Nephron (organoid): ENCODE results near the gene TIGD4.

Experiments
- H3K27ac Mint-ChIP-seq, 3 experiments: 2 replicates each; pipeline ENCODE4 v1.8.0; 2020; ENCODE audit warnings: mixed read lengths in 3 of 3, mild to moderate bottlenecking in 2 of 3, moderate library complexity in 1 of 3
- H3K27me3 Mint-ChIP-seq: 2 replicates; pipeline ENCODE4 v1.8.0; 2021; ENCODE audit warnings: low read depth, mild to moderate bottlenecking, moderate library complexity, mixed read lengths
- H3K36me3 Mint-ChIP-seq: 2 replicates; pipeline ENCODE4 v1.8.0; 2020; ENCODE audit warnings: low read depth, mixed read lengths
- H3K4me1 Mint-ChIP-seq: 2 replicates; pipeline ENCODE4 v1.8.0; 2020; ENCODE audit warnings: mixed read lengths
- H3K4me3 Mint-ChIP-seq, 3 experiments: 2 replicates each; pipeline ENCODE4 v1.8.0; 2020; ENCODE audit warnings: mild to moderate bottlenecking in 3 of 3, mixed read lengths in 3 of 3, moderate library complexity in 2 of 3
- H3K9me3 Mint-ChIP-seq: 2 replicates; pipeline ENCODE4 v1.8.0; 2020; ENCODE audit warnings: mixed read lengths
- TF ChIP-seq, protein P1 (sequence below), 3 experiments: fragments of 200-600 bp; sonication (generic); IDR thresholded peaks; one replicate each; pipeline ENCODE4 v1.5.0; 2021; ENCODE audit warnings: antibody characterized with exemption in 3 of 3; ENCODE audit not compliant: unreplicated experiment in 3 of 3

Gene TIGD4

DNA sequence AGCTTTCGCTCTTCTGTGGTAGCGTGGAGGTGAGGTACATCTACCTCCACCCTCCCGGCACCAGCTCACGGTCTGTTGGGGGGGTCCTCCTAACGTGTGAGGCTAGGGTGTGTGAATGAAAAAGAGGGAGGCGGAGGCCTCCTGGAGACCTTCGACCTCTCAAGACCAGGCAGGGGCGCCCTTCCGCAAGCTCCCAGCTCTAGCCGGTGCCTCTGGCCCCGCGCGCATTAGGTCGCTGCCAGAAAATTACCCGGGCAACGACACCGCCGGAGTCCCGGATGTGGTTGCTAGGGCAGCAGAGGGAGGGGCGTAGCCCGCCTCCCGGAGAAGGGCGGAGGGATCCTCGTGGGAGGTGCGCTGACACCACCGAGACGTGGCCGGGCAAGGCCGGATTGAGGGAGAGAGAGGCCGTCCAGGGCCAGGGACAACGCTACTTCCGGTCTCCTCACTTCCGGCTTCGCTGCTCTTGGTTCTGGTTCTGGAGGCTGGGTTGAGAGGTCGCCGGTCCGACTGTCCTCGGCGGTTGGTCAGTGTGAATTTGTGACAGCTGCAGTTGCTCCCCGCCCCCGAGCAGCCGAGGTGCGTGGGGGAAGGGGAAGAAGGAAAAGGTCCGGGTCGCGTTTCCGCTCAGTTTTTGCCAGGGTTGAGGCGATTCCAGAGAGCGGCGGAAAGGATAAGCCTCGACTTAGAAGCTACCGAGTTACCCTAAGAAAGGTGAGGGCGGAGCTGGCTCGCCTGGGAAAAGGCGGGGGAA is at the start of gene TIGD4, which contains the start of gene ARFIP1:
TIGD4 (minus strand) TSS at position 218 of the 754 bp plus-strand sequence. CDS start 8,726 bp downstream, outside the sequence.
ARFIP1 (plus strand) TSS at position 442 of the 754 bp plus-strand sequence. CDS start 49,680 bp downstream, outside the sequence.
- peaks cover 35% of the 10 kb centered on the region for H3K4me1 Mint-ChIP-seq
- H3K27ac Mint-ChIP-seq = peak within 1 kb of the TSS; percentile 96 to 98 (median 98)
- no peaks in the 10 kb centered on the region for H3K9me3 Mint-ChIP-seq
- TF ChIP-seq, protein P1, sequence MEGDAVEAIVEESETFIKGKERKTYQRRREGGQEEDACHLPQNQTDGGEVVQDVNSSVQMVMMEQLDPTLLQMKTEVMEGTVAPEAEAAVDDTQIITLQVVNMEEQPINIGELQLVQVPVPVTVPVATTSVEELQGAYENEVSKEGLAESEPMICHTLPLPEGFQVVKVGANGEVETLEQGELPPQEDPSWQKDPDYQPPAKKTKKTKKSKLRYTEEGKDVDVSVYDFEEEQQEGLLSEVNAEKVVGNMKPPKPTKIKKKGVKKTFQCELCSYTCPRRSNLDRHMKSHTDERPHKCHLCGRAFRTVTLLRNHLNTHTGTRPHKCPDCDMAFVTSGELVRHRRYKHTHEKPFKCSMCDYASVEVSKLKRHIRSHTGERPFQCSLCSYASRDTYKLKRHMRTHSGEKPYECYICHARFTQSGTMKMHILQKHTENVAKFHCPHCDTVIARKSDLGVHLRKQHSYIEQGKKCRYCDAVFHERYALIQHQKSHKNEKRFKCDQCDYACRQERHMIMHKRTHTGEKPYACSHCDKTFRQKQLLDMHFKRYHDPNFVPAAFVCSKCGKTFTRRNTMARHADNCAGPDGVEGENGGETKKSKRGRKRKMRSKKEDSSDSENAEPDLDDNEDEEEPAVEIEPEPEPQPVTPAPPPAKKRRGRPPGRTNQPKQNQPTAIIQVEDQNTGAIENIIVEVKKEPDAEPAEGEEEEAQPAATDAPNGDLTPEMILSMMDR (IDR thresholded peaks at IDR 0.05; ENCODE audit: unreplicated experiment in 3 of 3) = no peak
- no peaks in the 10 kb centered on the region for H3K36me3 Mint-ChIP-seq
- H3K27me3 Mint-ChIP-seq = no peaks in the 10 kb centered on the region
- H3K4me3 Mint-ChIP-seq = peak within 1 kb of the TSS; percentile 92 to 99 (median 98)

DNA sequence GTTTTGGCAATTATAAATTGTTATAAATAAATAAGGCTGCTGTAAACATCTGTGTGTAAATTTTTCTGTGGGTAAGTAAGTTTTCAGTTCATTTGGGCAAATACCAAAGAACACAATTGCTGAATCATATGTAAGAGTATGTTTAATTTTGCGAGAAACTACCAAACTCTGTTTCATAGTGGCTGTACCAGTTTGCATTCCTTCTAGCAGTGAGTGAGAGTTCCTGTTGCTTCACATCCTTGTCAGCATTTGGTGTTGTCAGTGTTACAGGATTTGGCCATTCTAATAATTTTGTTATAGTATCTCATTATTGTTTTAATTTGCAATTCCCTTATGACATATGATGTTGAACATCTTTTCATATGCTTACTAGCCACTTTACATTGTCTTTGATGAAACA is 48.6 kb upstream of the TIGD4 start:
- H3K9me3 Mint-ChIP-seq = peaks cover 47% of the 10 kb centered on the region
- no peak overlapping the region for H3K4me3 Mint-ChIP-seq
- no peaks in the 10 kb centered on the region for H3K4me1 Mint-ChIP-seq
- TF ChIP-seq, protein P1 (IDR thresholded peaks at IDR 0.05; ENCODE audit: unreplicated experiment in 3 of 3) = no peak
- H3K27me3 Mint-ChIP-seq = no peaks in the 10 kb centered on the region
- H3K27ac Mint-ChIP-seq = no peak overlapping the region
- peaks cover 73% of the 10 kb centered on the region for H3K36me3 Mint-ChIP-seq

DNA sequence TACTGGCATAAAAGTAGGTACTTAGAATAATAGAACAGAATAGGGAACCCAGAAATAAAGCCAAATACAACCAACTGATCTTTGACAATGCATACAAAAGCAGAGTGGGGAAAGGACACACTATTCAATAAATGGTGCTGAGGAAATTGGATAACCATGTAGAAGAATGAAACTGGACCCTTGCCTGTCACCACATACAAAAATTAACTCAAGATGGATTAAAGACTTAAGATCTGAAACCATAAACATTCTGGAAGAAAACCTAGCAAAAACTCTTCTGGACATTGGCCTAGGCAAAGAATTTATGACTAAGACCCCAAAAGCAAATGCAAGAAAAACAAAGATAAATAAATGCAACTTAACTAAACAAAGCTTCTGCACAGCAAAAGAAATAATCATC is 45.8 kb upstream of the TIGD4 start:
- TF ChIP-seq, protein P1 (IDR thresholded peaks at IDR 0.05; ENCODE audit: unreplicated experiment in 3 of 3) = no peak

DNA sequence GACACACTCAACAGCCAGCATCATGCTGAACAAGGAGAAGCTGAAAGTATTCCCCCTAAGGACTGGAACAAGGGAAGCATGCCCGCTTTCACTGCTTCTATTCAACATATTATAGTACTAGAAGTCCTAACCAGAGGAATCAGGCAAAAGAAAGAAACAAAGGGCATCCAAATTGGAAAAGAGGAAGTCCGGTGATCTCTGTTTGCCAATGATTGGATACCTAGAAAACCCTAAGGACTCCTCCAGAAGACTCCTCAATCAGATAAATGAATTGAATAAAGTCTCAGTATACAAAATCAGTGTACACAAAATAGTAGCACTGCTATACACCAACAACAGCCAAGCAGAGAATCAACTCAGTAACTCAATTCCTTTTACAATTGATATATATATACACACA is 45.0 kb upstream of the TIGD4 start:
- Mint-ChIP-seq H3K27me3 (no peaks in the 10 kb centered on the region), H3K4me3 (no peak overlapping the region), H3K27ac (no peak overlapping the region), H3K36me3 (peaks cover 82% of the 10 kb centered on the region), H3K9me3 (peaks cover 69% of the 10 kb centered on the region), H3K4me1 (no peaks in the 10 kb centered on the region)
- TF ChIP-seq, protein P1 (IDR thresholded peaks at IDR 0.05; ENCODE audit: unreplicated experiment in 3 of 3) = no peak

More for the DNA sequence above, 45.8 kb upstream of the TIGD4 start:
- Mint-ChIP-seq H3K27ac (no peak overlapping the region), H3K4me1 (no peaks in the 10 kb centered on the region), H3K36me3 (peaks cover 81% of the 10 kb centered on the region), H3K4me3 (no peak overlapping the region), H3K27me3 (no peaks in the 10 kb centered on the region), H3K9me3 (peaks cover 68% of the 10 kb centered on the region)

DNA sequence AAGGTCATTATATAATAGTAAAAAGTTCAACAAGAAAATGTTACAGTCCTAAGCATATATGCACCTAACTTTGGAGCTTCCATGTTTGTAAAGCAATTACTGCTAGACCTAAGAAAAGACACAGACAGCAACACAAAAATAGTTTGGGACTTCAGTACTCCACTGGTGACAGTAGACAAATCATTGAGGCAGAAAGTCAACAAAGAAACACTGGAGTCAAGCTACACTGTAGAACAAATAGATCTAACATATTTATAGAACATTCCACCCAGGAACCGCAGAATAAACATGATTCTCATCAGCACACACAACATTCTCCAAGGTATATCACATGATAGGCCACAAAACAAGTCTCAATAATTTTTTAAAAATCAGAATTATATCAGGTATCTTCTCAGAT is 42.8 kb upstream of the TIGD4 start:
- Mint-ChIP-seq H3K27me3 (no peaks in the 10 kb centered on the region), H3K4me1 (no peaks in the 10 kb centered on the region), H3K27ac (no peak overlapping the region), H3K4me3 (no peak overlapping the region), H3K9me3 (peaks cover 71% of the 10 kb centered on the region), H3K36me3 (peaks cover 83% of the 10 kb centered on the region)
- TF ChIP-seq, protein P1 (IDR thresholded peaks at IDR 0.05; ENCODE audit: unreplicated experiment in 3 of 3) = no peak

DNA sequence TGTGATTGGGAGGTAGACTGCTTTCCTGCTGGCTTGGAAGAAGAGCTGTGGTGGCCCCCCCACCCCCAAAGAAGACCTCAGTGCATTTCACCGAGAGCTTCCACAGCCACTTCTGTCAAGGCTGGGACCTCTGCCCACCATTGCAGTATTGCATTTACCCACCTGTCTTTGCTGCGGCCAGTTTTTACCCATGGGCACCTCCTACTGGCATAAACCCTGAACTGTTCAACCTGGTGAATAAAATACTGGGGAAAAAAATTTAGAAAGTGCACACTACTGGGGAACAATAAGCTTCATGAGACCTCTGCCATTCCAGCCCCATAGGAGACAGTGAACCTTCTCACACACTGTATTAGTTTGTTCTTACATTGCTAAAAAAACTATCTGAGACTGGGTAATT is 40.5 kb upstream of the TIGD4 start:
- peaks cover 89% of the 10 kb centered on the region for H3K36me3 Mint-ChIP-seq
- H3K4me3 Mint-ChIP-seq = no peak overlapping the region
- no peaks in the 10 kb centered on the region for H3K27me3 Mint-ChIP-seq
- TF ChIP-seq, protein P1 (IDR thresholded peaks at IDR 0.05; ENCODE audit: unreplicated experiment in 3 of 3) = no peak
- peaks cover 72% of the 10 kb centered on the region for H3K9me3 Mint-ChIP-seq
- H3K4me1 Mint-ChIP-seq = no peaks in the 10 kb centered on the region
- H3K27ac Mint-ChIP-seq = no peak overlapping the region
